Large intestine (tissue), 1 donor: ENCODE measurements around the gene PRM1. TPM values are rescaled to one million over a fixed set of nuclear protein-coding genes. Genes with fewer than 3 reads are reported as not detected.

Source experiments
- polyA plus RNA-seq: library from polyadenylated mRNA; unstranded; fragments of 120-200 nt; gene quantifications from one replicate; pipeline ENCODE4 v1.2.1, GENCODE V29; 2013

PRM1 gene
- polyA plus RNA-seq, 1 donor, result not detected

Other genes with a start within 250 kb of the PRM1 start
- 2.9 TPM for gene SOCS1, start 25.1 kb downstream of the PRM1 start, polyA plus RNA-seq
- not detected for gene TNP2, start 12.0 kb downstream of the PRM1 start, polyA plus RNA-seq
- not detected for gene PRM3, start 7.7 kb downstream of the PRM1 start, polyA plus RNA-seq
- not detected for gene PRM2, start 4.8 kb downstream of the PRM1 start, polyA plus RNA-seq
- gene RMI2, start 64.1 kb upstream of the PRM1 start, polyA plus RNA-seq, result 12.4 TPM